ENCODE results near the gene METTL17.
"Not testable (repeated sequence)": the region's sequence is repeated elsewhere in the genome, so short reads cannot be mapped to it uniquely, and the experiment has no call there.

Gene METTL17

DNA sequence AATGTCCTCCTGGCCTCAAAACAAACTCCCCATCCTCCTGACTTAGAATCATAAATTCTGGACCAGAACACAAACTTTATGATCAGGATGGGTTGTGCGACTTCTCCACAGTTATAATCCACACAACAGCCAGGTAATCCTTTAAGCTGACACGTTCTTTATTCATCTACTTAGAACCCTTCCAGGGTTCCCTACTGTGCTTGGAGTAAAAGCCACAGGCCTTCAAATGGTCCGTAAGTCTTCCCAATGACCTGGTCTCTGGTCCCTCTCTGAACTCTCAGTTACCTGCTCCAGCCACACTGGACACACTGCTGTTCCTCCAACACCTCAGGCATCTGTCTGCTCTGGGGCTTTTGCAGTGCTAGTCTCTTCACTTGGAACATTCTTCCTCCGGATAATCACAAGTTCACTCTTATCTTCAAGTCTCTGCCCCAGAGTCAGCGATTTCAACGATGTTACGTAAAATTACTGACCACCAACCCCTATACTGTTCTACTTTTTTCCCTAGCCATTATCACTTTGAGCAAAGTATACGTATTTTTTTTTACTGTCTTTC is 50.7 kb downstream of the METTL17 start:
- Histone ChIP-seq H3K27ac (replicated peaks) (no peak overlapping the region), H3K27me3 (ENCODE audit: insufficient read depth, poor library complexity, severe bottlenecking) (no peaks in the 10 kb centered on the region), H3K4me3 (replicated peaks; ENCODE audit: insufficient read depth, low read length) (no peak overlapping the region)
- no peak for DNase-seq (ENCODE audit: low read depth in 1 of 2, low spot score in 1 of 2)
- TF ChIP-seq GABPA (IDR thresholded peaks at IDR 0.05; ENCODE audit: low read depth) (no peak), SPI1 (IDR thresholded peaks at IDR 0.05; ENCODE audit: borderline replicate concordance, low read depth) (no peak), REST (IDR thresholded peaks at IDR 0.05; ENCODE audit: insufficient replicate concordance, low read depth) (no peak), POLR2AphosphoS5 (IDR thresholded peaks at IDR 0.05; ENCODE audit: low read depth) (no peak)
- TF ChIP-seq, protein P1, sequence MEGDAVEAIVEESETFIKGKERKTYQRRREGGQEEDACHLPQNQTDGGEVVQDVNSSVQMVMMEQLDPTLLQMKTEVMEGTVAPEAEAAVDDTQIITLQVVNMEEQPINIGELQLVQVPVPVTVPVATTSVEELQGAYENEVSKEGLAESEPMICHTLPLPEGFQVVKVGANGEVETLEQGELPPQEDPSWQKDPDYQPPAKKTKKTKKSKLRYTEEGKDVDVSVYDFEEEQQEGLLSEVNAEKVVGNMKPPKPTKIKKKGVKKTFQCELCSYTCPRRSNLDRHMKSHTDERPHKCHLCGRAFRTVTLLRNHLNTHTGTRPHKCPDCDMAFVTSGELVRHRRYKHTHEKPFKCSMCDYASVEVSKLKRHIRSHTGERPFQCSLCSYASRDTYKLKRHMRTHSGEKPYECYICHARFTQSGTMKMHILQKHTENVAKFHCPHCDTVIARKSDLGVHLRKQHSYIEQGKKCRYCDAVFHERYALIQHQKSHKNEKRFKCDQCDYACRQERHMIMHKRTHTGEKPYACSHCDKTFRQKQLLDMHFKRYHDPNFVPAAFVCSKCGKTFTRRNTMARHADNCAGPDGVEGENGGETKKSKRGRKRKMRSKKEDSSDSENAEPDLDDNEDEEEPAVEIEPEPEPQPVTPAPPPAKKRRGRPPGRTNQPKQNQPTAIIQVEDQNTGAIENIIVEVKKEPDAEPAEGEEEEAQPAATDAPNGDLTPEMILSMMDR (IDR thresholded peaks at IDR 0.05; ENCODE audit: insufficient read depth, low read length): no peak

DNA sequence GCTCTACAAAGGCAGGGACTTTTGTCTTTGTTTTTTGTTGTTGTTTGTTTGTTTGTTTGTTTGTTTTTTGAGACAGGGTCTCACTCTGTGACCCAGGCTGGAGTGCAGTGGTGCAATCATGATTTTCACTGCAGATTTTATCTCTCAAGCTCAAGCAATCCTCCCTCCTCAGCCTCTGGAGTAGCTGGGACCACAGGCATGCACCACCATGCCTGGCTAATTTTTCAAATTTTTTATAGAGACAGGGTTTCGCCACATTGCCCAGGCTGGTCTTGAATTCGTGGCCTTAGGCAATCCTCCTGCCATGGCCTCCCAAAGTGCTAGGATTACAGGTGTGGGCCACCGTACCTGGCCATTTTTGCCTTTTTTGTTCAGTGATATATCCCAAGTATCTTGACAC is 51.2 kb downstream of the METTL17 start:
- H3K27ac ChIP-seq (replicated peaks); H3K27me3 ChIP-seq (ENCODE audit: insufficient read depth, poor library complexity, severe bottlenecking); H3K4me3 ChIP-seq (replicated peaks; ENCODE audit: insufficient read depth, low read length); DNase-seq (ENCODE audit: low read depth in 1 of 2, low spot score in 1 of 2): not testable (repeated sequence)

- no peak for DNase-seq (ENCODE audit: low read depth in 1 of 2, low spot score in 1 of 2)
- TF ChIP-seq GABPA (IDR thresholded peaks at IDR 0.05; ENCODE audit: low read depth): no peak
- TF ChIP-seq, protein P1 (IDR thresholded peaks at IDR 0.05; ENCODE audit: insufficient read depth, low read length): no peak
- TF ChIP-seq POLR2AphosphoS5 (IDR thresholded peaks at IDR 0.05; ENCODE audit: low read depth): no peak
- Histone ChIP-seq H3K27me3 (ENCODE audit: insufficient read depth, poor library complexity, severe bottlenecking) (no peaks in the 10 kb centered on the region), H3K27ac (replicated peaks) (no peak within 1 kb of the TSS), H3K4me3 (replicated peaks; ENCODE audit: insufficient read depth, low read length) (no peak within 1 kb of the TSS)
Observed at GRCh38 chr14:21041676-21042433, 52.1 kb downstream of the METTL17 start, which contains the start of gene RNASE7. RNASE7 (plus strand) TSS chr14:21042362; CDS start chr14:21042993, 631 bp downstream.

- Histone ChIP-seq H3K27me3 (ENCODE audit: insufficient read depth, poor library complexity, severe bottlenecking) (no peaks in the 10 kb centered on the region), H3K4me3 (replicated peaks; ENCODE audit: insufficient read depth, low read length) (no peak overlapping the region), H3K27ac (replicated peaks) (no peak overlapping the region)
- DNase-seq (ENCODE audit: low read depth in 1 of 2, low spot score in 1 of 2): no peak
- TF ChIP-seq SPI1 (IDR thresholded peaks at IDR 0.05; ENCODE audit: borderline replicate concordance, low read depth): no peak
- TF ChIP-seq REST (IDR thresholded peaks at IDR 0.05; ENCODE audit: insufficient replicate concordance, low read depth): no peak
- TF ChIP-seq, protein P1 (IDR thresholded peaks at IDR 0.05; ENCODE audit: insufficient read depth, low read length): no peak
- TF ChIP-seq POLR2AphosphoS5 (IDR thresholded peaks at IDR 0.05; ENCODE audit: low read depth): no peak
- TF ChIP-seq GABPA (IDR thresholded peaks at IDR 0.05; ENCODE audit: low read depth): no peak
Observed at GRCh38 chr14:21042918-21043317, 53.1 kb downstream of the METTL17 start.
